HG02840 (cell line): ENCODE results near the gene PGM3.

Source experiments
- ATAC-seq: cut with Tn5 transposase; IDR thresholded peaks from one replicate; pipeline ENCODE4 v1.9.1; 2021; ENCODE audit warnings: mild to moderate bottlenecking, moderate library complexity, moderate number of reproducible peaks; ENCODE audit not compliant: unreplicated experiment, low FRiP score

The PGM3 gene

DNA sequence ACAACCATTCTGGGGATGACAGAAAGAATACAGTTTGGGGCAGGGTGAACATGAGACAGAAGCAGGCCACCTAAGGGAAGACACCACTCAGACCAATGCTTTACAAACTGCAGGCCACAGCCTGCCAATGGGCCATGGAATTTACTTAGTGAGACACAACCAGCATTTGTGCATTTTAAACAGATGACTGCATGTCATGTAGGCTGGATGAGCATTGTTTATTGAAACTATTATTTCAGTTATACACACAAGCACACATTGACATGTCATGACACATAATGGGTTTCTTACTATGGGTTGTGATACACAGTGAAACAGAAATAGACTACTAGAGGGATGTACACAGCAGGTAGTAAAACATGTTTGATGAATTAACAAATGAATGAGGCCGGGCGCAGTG is 8.0 kb downstream of the PGM3 start:
- ATAC-seq, result no peak

DNA sequence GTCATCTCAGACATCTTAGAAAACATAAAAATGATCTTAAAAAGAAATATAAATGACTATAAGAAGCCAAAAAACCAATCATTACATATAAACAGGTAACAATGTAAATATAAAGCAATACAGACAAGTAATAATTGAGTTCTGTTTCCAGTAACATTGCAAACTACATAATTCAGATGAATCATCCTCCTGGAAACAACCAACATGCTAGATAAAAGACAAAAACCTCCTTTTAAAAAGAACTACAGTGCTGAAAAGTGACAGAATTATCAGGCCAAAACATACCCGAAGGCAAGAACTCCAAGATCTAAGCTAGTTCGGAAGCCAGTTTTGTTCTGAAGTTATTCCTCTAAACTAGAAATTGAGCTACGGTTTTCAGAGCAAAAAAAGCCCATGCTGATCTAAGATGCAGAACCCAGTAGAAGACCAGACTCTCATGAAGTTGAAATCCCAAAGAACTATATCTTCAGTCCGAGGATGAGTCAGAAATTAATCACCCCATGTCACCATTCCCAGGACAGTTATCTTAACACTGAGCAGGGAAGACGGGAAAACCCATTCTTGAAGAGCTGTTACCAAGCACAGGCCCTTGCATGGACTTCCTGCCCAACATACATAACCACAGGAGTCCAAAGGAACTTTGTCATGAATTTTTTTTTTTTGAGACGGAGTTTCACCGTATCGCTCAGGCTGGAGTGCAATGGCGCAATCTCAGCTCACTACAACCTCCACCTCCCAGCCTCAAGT is 9.8 kb downstream of the PGM3 start:
- no peak for ATAC-seq

DNA sequence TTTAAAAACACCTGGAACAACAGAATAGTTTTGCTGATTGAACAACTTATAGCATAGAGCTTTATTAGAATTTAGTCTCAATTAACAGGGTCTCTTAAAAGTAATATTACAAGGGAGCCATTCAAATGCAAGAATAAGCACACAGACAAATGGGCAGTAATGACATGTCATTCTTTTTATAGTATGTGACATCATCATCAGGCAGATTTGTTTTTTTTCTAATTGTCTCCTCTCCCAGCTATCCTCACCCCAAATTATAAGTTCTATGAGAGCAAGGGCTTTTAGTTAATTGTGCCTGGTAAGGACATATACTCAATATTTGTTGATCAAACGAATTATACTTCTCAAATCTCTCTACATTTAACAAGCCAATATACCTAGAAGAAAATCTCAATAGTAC is 11.0 kb downstream of the PGM3 start:
- ATAC-seq, result no peak

DNA sequence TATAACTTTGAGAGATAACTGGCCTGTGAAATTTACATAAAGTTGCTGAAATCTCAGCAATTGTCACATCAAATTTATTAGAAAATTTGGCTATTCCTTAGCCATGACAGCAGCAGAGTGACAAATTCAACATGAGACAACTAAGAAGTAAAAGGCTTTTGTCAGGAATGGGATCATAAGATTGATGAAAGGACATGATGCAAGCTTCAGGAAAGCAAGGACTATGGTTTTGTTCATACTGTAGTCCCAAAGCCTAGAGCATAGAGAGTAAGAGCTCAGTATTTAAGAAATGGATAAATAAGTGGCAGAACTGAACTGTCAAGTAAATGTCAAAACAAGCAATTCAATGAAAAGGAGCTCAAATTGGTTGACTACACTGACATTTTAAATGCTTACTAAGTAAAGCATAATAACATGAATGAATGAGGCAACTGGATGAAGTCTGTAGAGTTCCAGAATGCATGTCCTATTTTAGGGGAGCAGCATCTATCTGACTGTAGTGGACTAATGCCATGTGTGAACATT is 12.6 kb downstream of the PGM3 start:
- no peak for ATAC-seq

DNA sequence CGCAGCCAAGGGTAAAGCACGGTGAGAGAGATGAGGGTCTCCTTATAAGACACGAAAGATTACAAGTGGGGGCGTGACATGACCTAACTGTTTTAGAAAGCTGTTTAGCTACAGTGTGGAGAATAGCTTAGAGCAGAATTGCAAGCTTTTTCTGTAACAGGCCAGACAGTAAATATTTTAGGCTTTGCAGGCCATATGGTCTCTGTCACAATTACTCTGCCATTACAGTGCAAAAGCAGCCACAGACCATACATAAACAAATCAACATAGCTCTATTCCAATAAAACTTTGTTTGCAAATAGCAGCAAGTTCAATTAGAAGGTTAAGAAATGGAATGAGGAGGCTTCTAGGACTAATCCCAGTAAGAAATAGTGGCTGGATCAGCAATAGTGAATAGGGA is 16.8 kb downstream of the PGM3 start:
- ATAC-seq, result no peak

DNA sequence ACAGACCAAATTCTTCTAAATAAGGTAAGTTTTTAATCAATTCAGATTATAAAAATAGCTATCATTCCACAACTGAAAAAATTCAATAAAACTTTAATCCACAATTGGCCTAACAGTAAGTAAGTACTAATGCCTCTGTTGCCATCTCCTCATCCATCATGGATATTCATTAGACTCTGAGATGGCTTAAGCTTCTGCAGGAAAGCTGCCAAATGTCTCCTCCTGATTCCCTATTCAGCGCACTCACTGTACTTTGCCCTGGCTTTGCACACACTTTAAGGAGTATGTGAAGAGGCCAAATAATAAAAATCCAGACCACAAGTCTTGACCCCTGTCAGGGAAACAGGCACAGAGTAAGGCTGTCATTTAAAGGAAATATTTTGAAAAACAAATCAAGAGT is 23.6 kb downstream of the PGM3 start:
- ATAC-seq, result no peak

DNA sequence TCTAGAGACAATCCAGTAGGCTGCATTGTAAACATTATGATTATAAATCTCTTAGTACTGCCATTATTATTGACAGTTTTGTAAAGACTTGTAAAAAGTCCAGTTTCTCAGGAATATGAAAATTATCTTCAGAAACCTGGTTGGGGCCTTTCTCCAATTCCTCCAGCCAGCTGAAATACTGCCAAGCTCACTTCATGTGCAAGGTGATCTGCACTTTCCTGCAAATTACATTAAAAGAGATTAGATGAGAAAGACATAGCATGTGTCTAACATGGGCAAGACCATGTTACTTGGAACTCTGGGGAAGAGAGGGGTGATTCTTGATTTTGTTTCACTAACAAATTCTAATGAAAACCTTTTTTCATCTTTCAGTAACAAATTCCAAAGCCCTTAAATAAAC is 24.0 kb downstream of the PGM3 start:
- no peak for ATAC-seq

DNA sequence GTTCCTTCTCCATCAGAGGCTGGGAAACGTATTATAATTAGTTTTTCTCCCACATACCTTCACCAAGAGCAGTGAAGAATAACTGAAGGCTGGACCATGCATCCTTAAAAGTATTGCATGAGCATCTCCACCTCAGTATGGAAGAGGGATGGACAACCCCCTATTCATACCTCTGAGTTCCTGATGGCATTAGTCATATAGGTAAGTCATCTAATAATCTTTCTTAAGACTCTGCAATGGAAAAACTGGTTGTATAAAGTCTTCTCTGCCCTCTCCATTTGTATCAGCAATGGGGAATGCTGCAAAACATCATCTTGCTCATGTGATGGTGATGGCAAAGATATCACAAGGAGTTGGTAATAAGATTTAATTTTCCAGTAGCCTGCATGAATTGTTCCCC is 24.5 kb downstream of the PGM3 start:
- ATAC-seq, result no peak

DNA sequence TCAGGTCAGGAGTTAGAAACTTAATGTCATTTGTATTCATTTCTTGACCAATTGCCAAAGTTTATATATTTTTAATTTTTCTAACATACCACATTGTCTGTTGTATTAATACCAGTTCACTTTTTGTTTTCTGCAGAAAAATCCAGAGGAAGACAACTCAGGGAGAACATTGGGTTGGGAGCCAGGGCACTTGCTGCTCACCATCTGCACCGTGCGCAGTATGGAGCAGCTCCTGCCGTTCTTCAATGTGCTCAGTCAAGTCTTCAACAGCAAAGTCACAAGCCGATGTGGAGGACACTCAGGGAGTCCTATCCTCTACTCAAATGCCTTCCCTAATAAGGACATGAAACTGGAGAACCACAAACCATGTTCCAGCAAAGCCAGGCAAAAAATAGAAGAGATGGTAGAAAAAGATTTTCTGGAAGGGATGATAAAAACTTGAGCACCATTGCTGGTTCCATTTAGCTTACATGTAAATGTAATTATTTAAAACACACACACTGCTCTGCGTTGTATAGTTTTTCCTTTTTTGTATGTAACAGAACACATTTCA is 25.3 kb downstream of the PGM3 start:
- ATAC-seq, result no peak

DNA sequence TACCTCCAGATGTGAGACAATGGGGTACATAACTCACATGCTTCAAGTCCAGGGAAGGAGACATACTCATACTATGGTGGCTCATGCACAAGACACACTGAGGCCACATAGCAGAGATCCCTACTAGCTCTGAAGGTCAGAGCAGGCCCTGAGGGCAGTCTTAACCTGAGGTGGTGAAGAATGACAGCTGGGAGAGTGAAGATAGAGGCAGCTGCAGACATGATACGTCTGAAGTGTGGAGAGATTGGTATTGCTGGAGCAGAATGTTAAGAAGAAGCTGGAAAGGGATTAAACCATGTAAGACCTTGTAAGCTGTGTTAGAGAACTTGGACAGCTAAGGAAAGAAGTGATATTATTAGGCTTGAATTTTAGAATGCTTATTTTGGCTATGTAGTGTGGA is 32.9 kb downstream of the PGM3 start:
- no peak for ATAC-seq

DNA sequence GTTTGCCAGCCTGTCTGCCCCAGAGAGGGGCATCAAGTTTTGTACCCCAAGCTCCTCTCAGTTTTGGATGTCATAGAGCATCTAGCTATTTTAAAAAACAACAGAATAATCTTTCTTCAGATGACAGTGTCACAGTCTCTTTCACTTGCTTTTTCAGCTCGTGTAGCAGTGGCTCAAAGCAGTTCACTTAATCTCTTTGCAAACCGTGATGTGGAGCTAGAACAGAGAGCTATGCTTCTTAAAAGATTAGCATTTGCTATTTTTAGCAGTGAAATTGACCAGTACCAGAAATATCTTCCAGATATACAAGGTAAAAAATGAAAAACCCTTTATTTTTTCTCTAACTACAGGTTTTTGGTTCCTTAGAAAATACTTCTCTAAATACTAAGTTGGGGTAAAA is 37.3 kb downstream of the PGM3 start:
- no peak for ATAC-seq

DNA sequence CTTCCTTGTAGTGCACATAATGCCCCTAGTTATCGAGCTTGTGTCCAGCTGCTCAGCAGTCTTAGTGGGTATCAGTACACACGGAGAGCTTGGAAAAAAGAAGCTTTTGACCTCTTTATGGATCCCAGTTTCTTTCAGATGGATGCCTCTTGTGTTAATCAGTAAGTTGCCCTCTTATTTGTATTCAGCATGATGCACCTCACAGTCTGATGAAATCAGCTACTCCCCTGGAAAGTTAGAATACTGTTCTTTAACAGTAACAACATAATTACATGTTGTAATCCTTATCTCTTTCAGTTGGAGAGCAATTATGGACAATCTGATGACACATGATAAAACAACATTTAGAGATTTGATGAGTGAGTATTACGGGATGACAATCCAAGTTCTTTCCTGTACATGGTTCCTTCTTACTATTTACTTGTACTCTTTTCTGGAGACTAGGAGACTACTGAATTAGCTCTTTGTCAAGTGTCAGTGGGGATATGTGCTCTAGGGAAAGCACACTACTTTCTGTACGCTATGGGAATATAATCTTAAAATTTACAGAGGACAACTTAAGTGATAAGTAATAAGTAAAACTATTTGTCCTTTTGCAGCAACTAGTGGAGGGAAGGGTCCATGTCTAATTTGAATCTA is 39.1 kb downstream of the PGM3 start:
- no peak for ATAC-seq

DNA sequence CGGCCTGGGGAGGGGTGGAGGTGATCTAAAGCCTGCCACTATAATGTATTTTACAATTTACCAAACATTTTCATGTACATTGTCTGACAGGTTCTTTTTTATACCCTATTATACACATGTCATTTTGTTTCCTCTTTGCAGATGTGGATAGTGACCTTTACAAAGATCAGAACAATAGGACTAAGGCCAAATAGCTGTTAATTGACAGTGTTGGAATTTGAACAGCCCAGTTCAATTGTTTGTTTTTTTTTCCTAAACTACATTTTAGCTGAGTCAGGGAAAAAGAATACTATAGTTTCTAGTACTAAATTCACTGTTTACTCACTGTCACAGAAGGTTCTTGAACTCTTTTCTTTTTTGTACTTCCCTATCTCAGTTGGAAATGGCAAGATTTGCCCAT is 40.2 kb downstream of the PGM3 start:
- no peak for ATAC-seq

DNA sequence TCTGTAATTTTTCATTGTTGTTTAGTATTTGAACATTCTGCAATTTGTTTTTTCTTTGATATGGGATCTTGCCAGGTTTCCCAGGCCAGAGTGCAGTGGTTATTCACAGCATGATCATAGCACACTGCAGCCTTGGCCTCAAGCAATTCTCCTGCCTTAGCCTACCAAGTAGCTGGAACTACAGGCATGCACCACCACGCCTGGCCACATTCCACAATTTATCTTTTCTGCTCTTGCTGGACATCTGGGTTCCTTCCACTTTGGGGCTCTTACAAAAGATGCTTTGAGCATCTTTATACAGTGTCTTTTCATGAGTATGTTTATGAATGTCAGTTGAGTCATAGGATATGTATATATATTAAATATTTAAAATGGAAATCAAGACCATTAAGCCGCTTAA is 42.0 kb downstream of the PGM3 start:
- ATAC-seq, result no peak

DNA sequence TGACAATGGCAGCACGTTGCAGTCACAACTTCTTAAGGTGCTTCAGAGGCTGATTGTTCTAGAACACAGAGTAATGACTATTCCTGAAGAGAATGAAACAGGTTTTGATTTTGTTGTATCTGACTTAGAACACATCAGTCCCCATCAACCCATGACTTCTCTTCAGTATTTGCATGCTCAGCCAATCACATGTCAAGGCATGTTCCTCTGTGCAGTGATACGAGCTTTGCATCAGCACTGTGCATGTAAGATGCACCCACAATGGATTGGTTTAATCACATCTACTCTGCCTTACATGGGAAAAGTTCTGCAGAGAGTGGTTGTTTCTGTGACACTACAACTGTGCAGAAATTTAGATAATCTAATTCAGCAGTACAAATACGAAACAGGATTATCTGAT is 54.3 kb downstream of the PGM3 start:
- no peak for ATAC-seq

DNA sequence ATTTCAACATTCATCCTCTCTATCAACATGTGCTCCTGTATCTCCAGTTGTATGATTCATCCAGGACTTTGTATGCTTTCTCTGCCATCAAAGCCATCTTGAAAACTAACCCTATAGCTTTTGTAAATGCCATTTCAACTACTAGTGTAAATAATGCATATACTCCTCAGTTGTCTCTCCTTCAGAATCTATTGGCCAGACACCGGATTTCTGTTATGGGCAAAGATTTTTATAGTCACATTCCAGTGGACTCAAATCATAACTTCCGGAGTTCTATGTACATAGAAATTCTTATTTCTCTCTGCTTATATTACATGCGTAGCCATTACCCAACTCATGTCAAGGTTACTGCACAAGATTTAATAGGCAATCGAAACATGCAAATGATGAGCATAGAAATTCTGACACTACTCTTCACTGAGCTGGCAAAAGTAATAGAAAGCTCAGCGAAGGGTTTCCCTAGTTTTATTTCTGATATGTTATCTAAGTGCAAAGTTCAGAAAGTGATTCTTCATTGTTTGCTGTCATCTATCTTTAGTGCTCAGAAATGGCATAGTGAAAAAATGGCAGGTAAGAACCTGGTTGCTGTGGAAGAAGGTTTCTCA is 54.8 kb downstream of the PGM3 start:
- ATAC-seq, result no peak

DNA sequence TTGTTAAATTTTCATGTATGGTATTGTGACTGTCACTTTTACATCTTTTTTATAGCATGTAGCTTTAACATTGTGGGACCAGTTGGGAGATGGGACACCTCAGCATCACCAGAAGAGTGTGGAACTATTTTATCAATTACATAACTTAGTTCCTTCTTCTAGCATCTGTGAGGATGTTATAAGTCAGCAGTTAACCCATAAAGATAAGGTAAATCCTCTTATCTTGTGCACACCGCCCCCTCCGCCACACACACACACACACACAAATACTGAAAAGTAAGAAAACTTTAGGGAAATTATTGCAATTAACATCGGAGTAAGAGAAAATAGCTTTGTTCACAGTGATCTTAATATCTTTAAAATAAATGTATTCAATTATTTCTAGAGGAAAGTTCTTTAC is 60.9 kb downstream of the PGM3 start:
- ATAC-seq, result no peak

DNA sequence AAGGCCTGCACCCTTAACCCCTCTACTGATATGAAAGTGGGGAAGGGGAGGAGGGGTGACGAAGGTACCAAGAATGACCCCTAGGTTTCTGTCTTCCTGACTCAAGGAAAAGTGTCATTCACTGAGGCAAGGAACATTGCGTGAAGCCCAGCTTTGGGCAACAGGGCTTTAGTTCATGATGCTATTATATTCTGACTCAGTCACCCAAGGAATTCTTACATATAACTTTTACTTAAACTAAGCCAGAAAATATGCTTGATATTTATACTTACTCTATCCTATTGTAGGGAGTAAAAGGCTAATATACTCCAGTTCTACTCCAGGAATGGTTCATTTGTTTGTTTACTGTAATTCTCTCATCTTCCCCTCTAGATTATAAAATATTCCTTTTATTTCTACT is 65.1 kb downstream of the PGM3 start:
- no peak for ATAC-seq

DNA sequence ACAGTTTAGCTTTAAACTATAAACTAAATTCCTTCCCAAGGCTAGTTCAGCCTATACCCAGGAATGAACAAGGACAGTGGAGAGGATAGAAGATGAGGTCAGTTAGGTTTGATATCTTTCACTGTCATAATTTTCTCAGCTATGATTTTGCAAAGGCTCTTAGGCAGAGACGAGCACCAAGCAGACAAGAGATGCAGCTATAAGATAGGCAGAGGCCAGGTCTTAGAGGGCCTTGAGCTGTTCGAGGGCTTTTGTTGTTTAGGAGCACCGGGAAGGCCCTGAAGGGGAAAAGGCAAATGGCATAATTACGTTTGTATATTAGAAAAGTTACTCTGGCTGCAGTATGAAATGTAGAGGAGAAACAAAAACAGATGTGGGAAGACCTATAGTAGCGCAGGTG is 65.8 kb downstream of the PGM3 start:
- no peak for ATAC-seq

DNA sequence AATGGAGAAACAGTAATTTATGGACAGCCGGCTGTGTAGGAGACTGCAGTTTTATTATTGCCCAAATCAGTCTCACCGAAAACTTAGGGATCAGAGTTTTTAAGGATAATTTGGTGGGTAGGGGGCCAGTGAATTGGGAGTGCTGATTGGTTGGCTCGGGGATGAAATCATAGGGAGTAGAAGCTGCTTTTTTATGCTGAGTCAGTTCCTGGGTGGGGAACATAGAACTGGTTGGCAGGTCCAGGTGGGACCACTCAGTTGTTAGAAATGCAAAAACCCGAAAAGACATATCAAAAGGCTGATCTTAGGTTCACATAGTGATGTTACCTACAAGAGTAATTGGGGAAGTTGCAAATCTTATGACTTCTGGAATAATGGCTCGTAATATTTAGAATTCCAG is 66.3 kb downstream of the PGM3 start:
- no peak for ATAC-seq

DNA sequence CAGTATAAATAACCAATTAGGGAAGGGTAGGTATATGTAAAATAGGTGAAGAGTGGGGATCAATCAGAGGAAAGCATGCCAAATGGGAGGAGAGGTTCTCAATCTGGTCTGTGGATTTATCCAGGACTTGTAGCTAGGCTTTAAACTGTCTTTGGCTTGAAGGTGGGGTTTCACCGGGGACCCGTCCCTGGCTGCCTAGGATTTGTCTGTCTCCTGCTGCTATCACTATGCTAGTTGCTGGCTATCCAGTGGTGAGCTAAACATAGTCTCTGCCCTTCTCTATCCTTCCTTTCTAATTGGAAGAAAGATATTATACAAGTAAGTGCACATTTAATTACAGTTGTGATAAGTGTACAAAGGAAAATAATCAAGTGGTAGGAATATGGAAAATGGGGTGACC is 66.8 kb downstream of the PGM3 start:
- no peak for ATAC-seq

DNA sequence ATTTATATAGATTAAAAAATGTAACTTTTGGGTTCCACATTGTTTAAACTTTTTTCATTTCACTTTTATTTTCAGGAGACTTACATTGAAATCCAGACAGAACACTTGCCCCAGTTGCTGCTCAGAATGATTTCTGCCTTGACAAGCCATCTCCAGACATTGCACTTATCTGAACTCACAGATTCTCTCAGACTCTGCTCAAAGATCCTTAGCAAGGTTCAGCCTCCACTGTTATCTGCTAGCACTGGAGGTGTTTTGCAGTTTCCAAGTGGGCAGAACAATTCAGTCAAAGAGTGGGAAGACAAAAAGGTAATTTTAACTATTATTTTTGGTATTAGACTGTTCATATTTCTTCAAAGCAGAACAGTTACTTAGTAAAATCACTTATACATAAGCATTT is 67.6 kb downstream of the PGM3 start:
- no peak for ATAC-seq
